Epithelial cell of proximal tubule (primary cell): ENCODE measurements around the gene FES. TPM values are rescaled to one million over a fixed set of nuclear protein-coding genes. Genes with fewer than 3 reads are reported as not detected.
"Not testable (repeated sequence)": the region's sequence is repeated elsewhere in the genome, so short reads cannot be mapped to it uniquely, and the experiment has no call there.

Experiments
- DNase-seq: peaks from one replicate; pipeline ENCODE4 v3.0.0-alpha.2; 2011; ENCODE audit warnings: low read depth
- H3K4me3 ChIP-seq: 2 replicates; pipeline ENCODE4 v1.5.1; 2011; ENCODE audit warnings: low read depth, mild to moderate bottlenecking, low read length
- CTCF ChIP-seq: conservative IDR thresholded peaks from 2 replicates; pipeline ENCODE4 v1.5.1; 2012; ENCODE audit warnings: low read depth, mild to moderate bottlenecking, low read length
- total RNA-seq: library from RNA; depleted of rRNA; stranded (reverse); fragments of >200 nt; gene quantifications from 2 replicates; pipeline ENCODE4 v1.2.3, GENCODE V29; 2015

FES gene
- total RNA-seq, 1 donor from 2014 or later, result 24.6 TPM

- TF ChIP-seq CTCF, result no peak
- DNase-seq, result no peak
- no peak overlapping the region for H3K4me3 ChIP-seq
Measured at GRCh38 chr15:90839187-90840071, 44.9 kb upstream of the FES start.

GRCh38 chr15:90840157-90840855, 44.0 kb upstream of the FES start:
- no peak for DNase-seq
- TF ChIP-seq CTCF, result no peak
- H3K4me3 ChIP-seq, result no peak overlapping the region

- no peak overlapping the region for H3K4me3 ChIP-seq
- DNase-seq, result no peak
- no peak for TF ChIP-seq CTCF
Measured at GRCh38 chr15:90840954-90841353, 43.4 kb upstream of the FES start.

- TF ChIP-seq CTCF, result no peak
- DNase-seq, result no peak
- H3K4me3 ChIP-seq, result no peak overlapping the region
Measured at GRCh38 chr15:90844696-90845095, 39.6 kb upstream of the FES start.

- TF ChIP-seq CTCF, result no peak
- H3K4me3 ChIP-seq, result no peak overlapping the region
- DNase-seq, result no peak
Measured at GRCh38 chr15:90845201-90845949, 38.9 kb upstream of the FES start.

- not testable (repeated sequence) for DNase-seq
Measured at GRCh38 chr15:90849424-90849823, 34.9 kb upstream of the FES start.

GRCh38 chr15:90851114-90851513, 33.2 kb upstream of the FES start:
- no peak for TF ChIP-seq CTCF
- no peak overlapping the region for H3K4me3 ChIP-seq
- DNase-seq, result no peak

More at GRCh38 chr15:90849424-90849823, 34.9 kb upstream of the FES start:
- not testable (repeated sequence) for H3K4me3 ChIP-seq
